ENCODE measurements around the gene ZNF282. TPM values are rescaled to one million over a fixed set of nuclear protein-coding genes. Genes with fewer than 3 reads are reported as not detected.

Gene ZNF282
- total and polyA plus RNA-seq, 9 of the 15 experiments (the other 6 are each of a cell fraction or from before 2014, with no cell fraction given) = 0.76 to 58.6 (median 17.4) TPM

DNA sequence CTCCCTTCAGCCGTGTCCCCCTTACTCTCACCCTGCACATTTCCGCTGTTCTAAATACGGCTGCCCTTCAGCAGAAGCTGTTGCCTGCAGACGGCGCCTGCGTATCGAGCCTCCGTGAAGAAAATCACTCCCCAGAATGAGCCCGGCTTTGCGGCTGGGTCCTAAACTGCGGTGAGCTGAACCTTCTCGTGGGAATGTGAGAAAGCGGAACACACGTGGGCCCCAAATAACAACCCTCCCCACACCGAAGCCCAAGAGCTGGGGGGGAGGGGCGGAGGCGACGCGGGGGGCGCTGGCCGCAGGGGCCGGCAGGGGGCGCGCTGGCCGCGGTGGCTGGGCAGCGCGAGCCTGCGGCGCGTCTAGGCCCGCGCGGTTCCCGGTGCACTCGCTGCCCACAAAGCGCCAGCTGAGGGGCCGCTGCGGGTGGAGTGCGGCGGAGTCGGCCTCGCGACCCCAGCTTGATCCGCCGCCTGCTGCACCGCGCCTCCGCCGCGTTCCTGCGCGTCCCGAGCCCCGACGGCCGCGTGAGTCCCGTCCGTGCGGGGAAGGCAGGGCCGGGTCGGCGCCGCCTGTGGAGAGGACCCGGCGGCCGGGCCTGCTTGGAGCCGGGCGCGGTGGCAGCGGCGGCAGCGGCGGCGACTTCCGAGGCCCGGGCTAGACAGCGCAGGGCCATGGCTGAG, 48.1 kb upstream of the ZNF282 start, which contains the start of gene ZNF398 (continued):
- TF ChIP-seq, protein P1, sequence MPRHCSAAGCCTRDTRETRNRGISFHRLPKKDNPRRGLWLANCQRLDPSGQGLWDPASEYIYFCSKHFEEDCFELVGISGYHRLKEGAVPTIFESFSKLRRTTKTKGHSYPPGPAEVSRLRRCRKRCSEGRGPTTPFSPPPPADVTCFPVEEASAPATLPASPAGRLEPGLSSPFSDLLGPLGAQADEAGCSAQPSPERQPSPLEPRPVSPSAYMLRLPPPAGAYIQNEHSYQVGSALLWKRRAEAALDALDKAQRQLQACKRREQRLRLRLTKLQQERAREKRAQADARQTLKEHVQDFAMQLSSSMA (CRISPR knock-in tag; IDR thresholded peaks at IDR 0.05) = peak; percentile 75; the same call in 1 of the 2 replicates
- TF ChIP-seq ZNF785 (CRISPR knock-in tag; IDR thresholded peaks at IDR 0.05) (no peak), MTA3 (IDR thresholded peaks at IDR 0.05; ENCODE audit: borderline replicate concordance) (0 out of 2 replicates have a peak, but pooled peaks have one; percentile 55), FOXK2 (conservative IDR thresholded peaks at IDR 0.05 in 1 of 2, IDR thresholded peaks at IDR 0.05 in 1 of 2; ENCODE audit: low read depth in 2 of 2) (peak; percentile 28 to 69; a peak in 2 of 4 replicates), ZNF165 (CRISPR knock-in tag; IDR thresholded peaks at IDR 0.05; ENCODE audit: borderline replicate concordance) (no peak), ZNF174 (CRISPR knock-in tag; IDR thresholded peaks at IDR 0.05) (no peak), ZNF77 (CRISPR knock-in tag; IDR thresholded peaks at IDR 0.05) (no peak), ZBTB9 (CRISPR knock-in tag; IDR thresholded peaks at IDR 0.05) (no peak), KLF13 (tag; IDR thresholded peaks at IDR 0.05; ENCODE audit: borderline replicate concordance, low read depth) (no peak), RCOR1 (IDR thresholded peaks at IDR 0.05; ENCODE audit: borderline replicate concordance in 1 of 2, low read depth in 2 of 2, low read length in 2 of 2) (peak in 1 of 2 experiments; percentile 72; a peak in 1 of 4 replicates), ZC3H8 (IDR thresholded peaks at IDR 0.05) (no peak), MGA (IDR thresholded peaks at IDR 0.05) (peak; percentile 55)
- TF ChIP-seq, protein P2, sequence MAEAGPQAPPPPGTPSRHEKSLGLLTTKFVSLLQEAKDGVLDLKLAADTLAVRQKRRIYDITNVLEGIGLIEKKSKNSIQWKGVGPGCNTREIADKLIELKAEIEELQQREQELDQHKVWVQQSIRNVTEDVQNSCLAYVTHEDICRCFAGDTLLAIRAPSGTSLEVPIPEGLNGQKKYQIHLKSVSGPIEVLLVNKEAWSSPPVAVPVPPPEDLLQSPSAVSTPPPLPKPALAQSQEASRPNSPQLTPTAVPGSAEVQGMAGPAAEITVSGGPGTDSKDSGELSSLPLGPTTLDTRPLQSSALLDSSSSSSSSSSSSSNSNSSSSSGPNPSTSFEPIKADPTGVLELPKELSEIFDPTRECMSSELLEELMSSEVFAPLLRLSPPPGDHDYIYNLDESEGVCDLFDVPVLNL (CRISPR knock-in tag; IDR thresholded peaks at IDR 0.05; ENCODE audit: low read depth) = no peak
